Fibroblast of skin of left biceps (primary cell): ENCODE measurements around the gene RAD21L1.
"Not testable (repeated sequence)": the region's sequence is repeated elsewhere in the genome, so short reads cannot be mapped to it uniquely, and the experiment has no call there.

Experiments
- DNase-seq, 2 experiments: peaks; one replicate each; pipeline ENCODE4 v3.0.0-alpha.2; 2013; ENCODE audit warnings: low read depth in 2 of 2

RAD21L1 gene

GRCh38 chr20:1199212-1199873 is 26.5 kb upstream of the RAD21L1 start:
- DNase-seq = no peak

- DNase-seq = no peak
Observed at GRCh38 chr20:1199964-1200363, 25.9 kb upstream of the RAD21L1 start.

- DNase-seq = no peak
Observed at GRCh38 chr20:1202762-1203504, 22.9 kb upstream of the RAD21L1 start, which contains the start of gene C20orf202. C20orf202 (plus strand) TSS chr20:1203454; CDS start chr20:1203586, 132 bp downstream.

GRCh38 chr20:1203630-1204029 is 22.2 kb upstream of the RAD21L1 start:
- DNase-seq = no peak

- no peak for DNase-seq
Observed at GRCh38 chr20:1204113-1204512, 21.7 kb upstream of the RAD21L1 start.

GRCh38 chr20:1204576-1204975 is 21.3 kb upstream of the RAD21L1 start:
- no peak for DNase-seq

- DNase-seq = no peak
Observed at GRCh38 chr20:1205802-1206201, 20.0 kb upstream of the RAD21L1 start.

GRCh38 chr20:1206366-1207148 is 19.3 kb upstream of the RAD21L1 start:
- DNase-seq = no peak

- no peak for DNase-seq
Observed at GRCh38 chr20:1207293-1207878, 18.5 kb upstream of the RAD21L1 start.

- no peak for DNase-seq
Observed at GRCh38 chr20:1209447-1210387, 16.1 kb upstream of the RAD21L1 start.

GRCh38 chr20:1210501-1210900 is 15.3 kb upstream of the RAD21L1 start:
- no peak for DNase-seq

- no peak for DNase-seq
Observed at GRCh38 chr20:1212023-1212422, 13.8 kb upstream of the RAD21L1 start.

GRCh38 chr20:1212607-1213396 is 13.0 kb upstream of the RAD21L1 start:
- peak; percentile 7 to 13 for DNase-seq

GRCh38 chr20:1214838-1215261 is 11.0 kb upstream of the RAD21L1 start:
- DNase-seq = no peak

GRCh38 chr20:1215386-1216170 is 10.3 kb upstream of the RAD21L1 start:
- no peak for DNase-seq

GRCh38 chr20:1216527-1217427 is 9.1 kb upstream of the RAD21L1 start:
- not testable (repeated sequence) for DNase-seq

GRCh38 chr20:1222750-1223149 is 3.1 kb upstream of the RAD21L1 start:
- DNase-seq = not testable (repeated sequence)

- no peak for DNase-seq
Observed at GRCh38 chr20:1224205-1224890, 1.5 kb upstream of the RAD21L1 start.
